Fibroblast of skin of left quadriceps (primary cell): ENCODE measurements around the gene MRC2.

ENCODE experiments used
- DNase-seq, 2 experiments: peaks; one replicate each; pipeline ENCODE4 v3.0.0-alpha.2; 2013; ENCODE audit warnings: low read depth in 2 of 2

Gene MRC2

DNA sequence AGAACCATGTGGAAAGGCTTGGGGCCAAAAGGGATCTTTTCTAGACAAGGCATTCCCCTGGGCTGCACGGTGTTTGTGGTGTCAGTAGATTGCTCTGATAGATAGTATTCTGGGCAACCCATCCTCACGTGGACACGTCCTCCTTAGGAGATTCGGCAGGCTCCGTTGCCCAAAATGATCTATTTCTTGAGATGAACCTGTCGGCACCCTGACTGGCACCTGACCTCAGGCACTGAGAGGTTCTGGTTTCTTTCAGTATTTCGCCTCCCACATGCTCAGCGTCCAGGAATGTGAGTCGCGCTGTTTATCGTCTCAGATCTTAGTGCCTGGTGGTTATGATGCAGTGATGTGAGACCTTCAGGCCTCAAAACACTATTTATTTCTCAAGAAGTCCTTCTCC, 91.0 kb downstream of the MRC2 start:
- no peak for DNase-seq

DNA sequence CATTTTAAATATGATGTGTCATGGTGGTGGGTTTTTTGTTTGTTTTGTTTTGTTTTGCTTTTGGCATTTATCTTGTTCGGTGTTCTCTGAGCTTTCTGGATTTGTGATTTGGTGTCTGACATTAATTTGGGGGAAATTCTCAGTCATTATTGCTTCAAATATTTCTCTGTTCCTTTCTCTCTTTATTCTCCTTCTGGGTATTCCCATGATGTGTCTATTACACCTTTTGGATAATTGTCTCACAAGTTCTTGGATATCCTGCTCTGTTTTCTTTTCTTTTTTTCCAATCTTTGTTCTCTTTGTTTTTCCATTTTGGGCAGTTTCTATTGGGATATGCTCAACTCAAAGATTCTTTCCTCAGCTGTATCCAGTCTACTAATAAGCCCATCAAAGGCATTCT, 92.1 kb downstream of the MRC2 start:
- no peak for DNase-seq

- DNase-seq: no peak
Observed at GRCh38 chr17:62720126-62720850, 92.8 kb downstream of the MRC2 start.

DNA sequence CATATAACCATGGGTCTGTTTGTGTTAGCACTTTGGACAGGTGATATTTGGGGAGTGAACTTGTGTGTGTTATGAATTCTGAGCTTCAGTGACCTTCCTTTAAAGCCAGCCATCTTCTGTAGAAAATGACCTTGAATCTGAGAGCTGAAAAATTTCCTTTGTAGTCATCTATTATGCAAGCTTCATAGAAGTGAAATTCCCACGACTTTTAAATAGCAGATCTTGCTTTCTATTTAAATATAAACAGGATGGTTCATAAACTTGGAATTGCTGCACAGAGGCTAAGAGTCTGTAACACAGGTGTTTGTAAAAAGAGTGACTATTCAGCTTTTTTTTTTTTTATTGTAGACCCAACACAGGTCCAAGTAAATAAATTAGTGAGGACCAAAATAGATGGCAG, 95.2 kb downstream of the MRC2 start:
- no peak for DNase-seq

DNA sequence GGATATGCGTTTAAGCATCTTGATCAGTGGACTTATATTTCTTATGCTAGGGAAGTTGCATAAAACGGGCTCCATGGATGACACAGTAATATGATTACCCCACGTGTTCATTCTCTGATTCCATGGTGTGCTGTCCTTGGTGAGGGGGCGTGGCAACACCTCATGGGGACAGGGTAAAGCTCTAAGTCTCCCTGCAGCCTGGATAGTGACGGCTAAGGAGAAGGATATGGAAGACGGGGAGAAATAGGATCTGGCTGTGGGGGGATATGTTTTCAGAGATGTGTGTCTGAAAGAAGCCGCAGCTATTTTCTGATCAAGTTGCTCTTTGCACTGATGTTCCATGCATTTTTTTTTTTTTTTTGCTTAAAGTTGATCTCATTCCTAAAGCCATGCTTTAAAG, 96.4 kb downstream of the MRC2 start:
- DNase-seq: no peak

DNA sequence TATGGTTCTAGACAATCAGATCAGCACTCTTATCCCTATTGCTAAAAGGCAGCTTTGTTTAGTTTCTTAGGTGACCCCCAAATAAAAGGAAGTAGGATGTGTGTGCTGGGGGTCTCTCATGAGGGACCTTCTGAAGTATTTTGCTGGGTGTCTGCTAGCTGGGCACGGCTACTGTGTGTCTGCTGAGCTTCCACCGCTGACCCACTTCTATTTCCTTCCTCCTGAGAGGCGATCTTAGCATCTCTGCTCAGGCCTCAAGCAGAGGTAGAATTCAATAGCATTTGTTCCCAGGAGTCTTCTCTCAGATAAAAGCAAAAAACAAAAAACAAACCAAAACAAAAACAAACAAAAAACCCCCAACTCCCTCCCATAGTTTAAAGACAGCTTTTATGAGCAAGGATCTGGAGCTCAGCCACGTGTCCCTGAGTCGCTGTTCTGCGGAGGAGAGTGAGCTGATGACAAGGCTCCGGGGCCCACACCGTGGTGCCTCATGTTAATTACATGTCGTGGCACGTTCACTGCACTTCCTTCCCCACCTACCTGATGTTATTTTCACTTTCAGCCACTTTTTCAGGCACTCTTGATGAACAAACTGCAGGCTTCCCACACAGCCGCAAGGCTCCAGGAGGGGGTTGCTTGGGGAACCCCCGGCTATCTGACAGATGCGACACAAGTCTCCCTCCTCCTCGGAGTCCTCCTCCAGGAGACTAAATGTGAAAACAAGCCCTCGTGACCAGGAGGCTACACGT, 97.1 kb downstream of the MRC2 start:
- DNase-seq: no peak

- no peak for DNase-seq
Observed at GRCh38 chr17:62725791-62726249, 98.3 kb downstream of the MRC2 start.

GRCh38 chr17:62727916-62728672, 100.6 kb downstream of the MRC2 start:
- DNase-seq: no peak

DNA sequence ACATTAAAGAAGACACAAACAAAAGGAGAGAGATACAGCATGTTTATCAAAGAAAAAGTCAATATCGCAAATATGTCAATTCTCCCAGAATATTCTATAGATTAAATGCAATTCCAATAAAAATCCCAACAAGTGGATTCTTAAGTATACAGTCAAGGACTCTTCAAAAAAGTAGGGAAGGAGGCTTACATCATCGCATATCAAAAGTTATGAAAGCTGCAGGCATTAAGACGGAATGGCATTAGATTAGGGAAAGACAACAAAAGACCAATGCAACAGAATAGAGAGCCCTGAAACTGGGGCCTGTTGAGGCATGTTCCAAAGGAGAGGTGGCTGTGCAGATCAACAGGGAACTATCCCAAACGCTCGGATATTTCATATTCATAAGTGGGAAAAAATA, 104.7 kb downstream of the MRC2 start:
- no peak for DNase-seq

- no peak for DNase-seq
Observed at GRCh38 chr17:62735044-62735651, 107.7 kb downstream of the MRC2 start.

GRCh38 chr17:62737513-62737912, 110.0 kb downstream of the MRC2 start:
- DNase-seq: no peak

GRCh38 chr17:62738281-62738680, 110.8 kb downstream of the MRC2 start:
- no peak for DNase-seq

- DNase-seq: no peak
Observed at GRCh38 chr17:62739645-62740388, 112.3 kb downstream of the MRC2 start.

- no peak for DNase-seq
Observed at GRCh38 chr17:62741290-62741689, 113.8 kb downstream of the MRC2 start.
